CMK (cell line): Measurements from ENCODE around the gene FARSA.
"Not testable (repeated sequence)": the region's sequence is repeated elsewhere in the genome, so short reads cannot be mapped to it uniquely, and the experiment has no call there.

Experiments used
- DNase-seq: peaks from one replicate; pipeline ENCODE4 v3.0.0-alpha.2; 2010; ENCODE audit warnings: low read depth

Gene FARSA

DNA sequence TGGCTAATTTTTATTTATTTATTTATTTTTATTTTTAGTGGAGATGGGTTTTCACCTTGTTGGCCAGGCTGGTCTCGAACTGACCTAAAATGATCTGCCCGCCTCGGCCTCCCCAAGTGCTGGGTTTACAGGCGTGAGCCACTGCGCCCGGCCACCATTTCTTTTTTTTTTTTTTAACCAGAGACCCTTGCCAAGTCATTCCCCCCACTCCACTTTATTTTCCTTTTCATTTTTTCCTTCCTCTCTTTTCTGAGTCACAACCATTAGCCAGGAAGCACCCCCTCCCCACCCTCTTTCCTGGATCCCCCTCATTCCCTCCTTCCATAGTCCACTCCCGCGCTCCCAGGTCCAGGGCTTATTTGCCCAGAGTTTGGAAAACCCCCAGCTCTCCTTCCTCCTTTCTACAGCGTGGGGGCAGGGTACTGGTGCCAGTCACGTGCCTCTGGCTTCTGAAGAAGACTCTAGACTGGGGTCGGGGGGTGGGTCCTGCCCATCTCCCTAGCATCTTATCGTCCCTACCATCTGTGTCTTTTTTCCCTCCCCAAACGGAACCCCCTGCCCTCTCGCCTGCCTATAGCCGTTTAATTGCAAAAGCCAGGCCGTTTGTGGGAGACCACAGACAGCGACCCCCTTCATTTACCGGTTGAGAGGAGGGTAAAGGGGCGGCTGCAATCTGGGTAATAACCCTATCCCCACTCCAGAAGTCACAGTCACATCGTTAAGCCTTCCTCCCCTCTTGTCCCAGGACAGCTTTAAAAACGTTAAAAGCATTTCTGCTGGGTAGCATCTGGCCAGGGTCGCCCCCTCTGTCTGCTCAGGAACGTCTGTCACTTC lies 3.8 kb upstream of the FARSA start:
- DNase-seq = peak; percentile 99

DNA sequence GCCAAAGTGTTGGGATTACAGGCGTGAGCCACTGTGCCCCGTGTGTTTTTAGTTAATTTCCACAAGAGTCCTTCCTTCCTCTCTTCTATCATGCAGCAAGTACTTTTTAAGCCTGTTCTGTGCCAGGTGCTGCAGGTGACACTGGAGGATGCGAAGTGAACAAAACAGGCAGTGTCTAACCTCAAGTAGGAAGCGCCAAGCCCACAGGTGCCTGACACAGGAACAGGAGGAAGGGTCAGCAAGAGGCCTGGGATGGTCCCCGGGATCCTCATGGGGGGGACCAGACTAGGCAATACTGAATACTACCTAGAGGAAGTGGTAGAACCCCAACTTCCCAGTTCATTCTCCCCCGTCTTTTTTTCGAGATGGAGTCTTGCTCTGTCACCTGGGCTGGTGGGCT lies 3.1 kb upstream of the FARSA start:
- no peak for DNase-seq

- no peak for DNase-seq
Observed at GRCh38 chr19:12935071-12935470, 1.6 kb upstream of the FARSA start.

DNA sequence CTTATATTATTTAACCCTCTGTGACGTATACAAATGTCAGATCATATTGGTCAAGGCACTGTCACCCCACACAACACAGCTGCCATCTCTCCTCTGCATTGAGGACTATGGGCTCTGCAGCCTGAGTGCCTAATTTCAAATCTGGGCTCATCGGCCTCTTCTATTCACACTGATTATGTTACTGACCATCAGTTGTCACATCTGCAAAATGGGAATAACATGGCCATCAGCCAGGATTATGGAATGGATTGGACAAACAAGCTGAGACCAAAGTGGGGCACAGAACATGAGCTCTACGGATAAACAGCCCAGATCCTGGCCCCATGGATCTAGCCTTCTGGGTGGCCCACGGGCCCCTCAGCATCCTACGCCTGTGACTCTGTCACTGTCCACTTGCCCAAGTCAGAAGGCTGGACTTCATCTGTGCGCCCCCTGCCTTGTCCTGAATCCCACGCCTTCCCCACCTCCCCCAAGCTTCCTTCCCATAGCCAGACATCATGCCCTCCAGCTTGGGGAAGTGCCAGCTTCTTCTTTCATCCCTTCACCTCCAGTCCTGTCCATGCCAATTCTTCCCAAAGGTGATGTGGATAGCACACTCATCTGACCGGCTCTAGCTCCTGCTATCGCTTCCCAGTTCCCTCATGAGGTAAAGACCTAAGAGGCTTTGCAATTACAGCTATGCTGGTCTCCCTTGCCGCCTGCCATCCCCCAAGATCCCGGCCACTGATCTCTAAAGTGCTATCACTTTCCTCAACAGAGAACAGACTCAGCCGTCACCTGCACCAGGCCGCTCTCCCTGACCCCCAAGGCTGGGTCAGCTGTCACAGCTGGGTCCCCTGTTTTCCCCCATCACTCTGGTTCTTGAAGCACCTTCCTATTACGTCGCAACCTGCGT lies 872 bp downstream of the FARSA start:
- DNase-seq = no peak

DNA sequence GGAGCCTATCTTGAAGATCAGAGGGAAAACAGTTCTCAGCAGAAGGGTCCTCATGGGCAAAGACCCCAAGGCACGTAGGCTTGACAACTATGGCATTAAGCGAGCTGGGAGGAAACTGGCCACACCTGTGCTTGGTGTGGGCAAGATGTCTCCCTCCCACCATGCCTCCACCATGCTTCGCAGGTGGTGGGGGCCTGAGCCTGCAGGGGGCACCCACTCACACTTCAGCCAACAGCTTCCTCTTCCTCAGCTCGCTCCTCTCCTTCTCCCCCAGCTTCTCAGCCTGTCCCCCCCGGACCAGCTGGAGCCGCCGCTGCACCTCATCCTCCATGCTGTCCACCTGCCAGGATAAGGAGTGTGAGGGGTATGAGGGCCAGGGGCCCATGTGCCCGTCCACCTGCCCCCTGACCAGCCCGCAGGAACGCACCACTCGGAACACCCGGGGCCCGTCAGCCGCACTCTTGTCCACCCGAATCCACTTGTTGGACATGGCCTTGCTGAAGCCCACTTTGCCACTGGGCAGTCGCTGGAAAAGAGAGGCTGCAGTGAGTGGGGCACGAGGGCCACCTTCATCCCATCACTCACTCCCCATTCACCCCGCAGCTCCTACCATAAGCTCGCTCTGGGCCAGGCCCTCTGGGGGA lies 3.4 kb downstream of the FARSA start:
- no peak for DNase-seq

- DNase-seq = no peak
Observed at GRCh38 chr19:12924621-12925310, 8.7 kb downstream of the FARSA start.

DNA sequence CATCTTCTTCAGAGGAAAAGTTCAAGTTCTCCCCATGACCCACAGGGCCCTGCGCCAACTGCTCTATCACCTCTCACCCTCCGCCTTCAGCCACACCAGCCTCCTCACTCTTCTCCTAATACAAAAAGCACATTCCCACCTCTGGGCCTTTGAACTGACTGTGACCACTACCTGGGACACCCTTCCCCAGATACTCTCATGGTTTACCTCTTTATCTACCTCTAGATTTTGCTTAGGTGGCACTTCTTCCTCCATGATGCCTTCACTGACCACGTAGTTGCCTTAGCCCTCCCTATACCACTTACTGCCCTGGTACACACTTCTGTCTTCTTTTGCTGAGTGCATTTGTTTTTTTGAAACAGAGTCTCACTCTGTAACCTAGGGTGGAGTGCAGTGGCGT lies 10.6 kb downstream of the FARSA start:
- no peak for DNase-seq

GRCh38 chr19:12921047-12921446 lies 12.5 kb downstream of the FARSA start:
- DNase-seq = no peak

- no peak for DNase-seq
Observed at GRCh38 chr19:12918253-12918652, 15.3 kb downstream of the FARSA start.

GRCh38 chr19:12915860-12916259 lies 17.7 kb downstream of the FARSA start:
- not testable (repeated sequence) for DNase-seq

GRCh38 chr19:12913851-12914690 lies 19.4 kb downstream of the FARSA start:
- DNase-seq = peak; percentile 86

- DNase-seq = no peak
Observed at GRCh38 chr19:12913011-12913561, 20.4 kb downstream of the FARSA start.

DNA sequence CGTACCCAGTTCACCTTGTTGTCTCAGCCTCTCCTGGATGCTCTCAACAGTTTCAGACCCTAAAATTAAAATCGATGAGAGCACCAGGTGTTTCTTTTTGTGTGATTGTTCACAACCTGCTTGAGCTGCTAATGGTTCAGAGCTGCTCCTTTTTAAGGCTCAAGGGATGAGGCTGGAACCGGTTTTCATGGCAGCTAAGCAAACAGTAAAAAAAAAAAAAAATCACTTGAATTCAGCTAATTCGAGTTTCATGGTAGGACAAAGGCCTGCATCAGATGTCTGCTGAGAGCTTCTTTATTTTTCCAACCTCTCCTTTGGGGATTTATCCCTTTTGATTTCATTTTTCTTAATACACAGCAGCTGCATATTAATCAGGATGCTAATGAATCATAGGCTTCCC lies 20.9 kb downstream of the FARSA start:
- DNase-seq = no peak

- no peak for DNase-seq
Observed at GRCh38 chr19:12907166-12907565, 26.3 kb downstream of the FARSA start.

GRCh38 chr19:12899891-12900518 lies 33.5 kb downstream of the FARSA start:
- no peak for DNase-seq

- DNase-seq = no peak
Observed at GRCh38 chr19:12896460-12896859, 37.1 kb downstream of the FARSA start.

DNA sequence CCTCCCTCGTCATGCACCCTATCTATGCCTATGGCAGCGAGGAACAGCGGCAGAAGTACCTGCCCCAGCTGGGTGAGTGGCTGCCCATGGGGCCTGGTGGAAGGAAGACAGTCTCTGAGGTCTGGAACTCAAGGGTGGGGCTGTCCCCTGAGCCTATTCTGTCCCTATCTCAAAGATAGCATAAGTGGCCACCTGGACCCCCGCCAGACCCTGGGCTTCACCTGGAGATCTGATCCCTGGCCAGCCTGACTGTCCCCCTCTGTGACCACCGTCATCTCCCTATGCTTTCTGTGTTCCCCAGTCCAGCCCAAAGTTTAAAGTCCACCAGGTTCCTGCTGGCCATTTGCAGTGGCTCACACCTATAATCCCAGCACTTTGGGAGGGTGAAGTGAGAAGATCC lies 39.9 kb downstream of the FARSA start:
- DNase-seq = no peak

- DNase-seq = no peak
Observed at GRCh38 chr19:12891553-12892021, 41.9 kb downstream of the FARSA start.

DNA sequence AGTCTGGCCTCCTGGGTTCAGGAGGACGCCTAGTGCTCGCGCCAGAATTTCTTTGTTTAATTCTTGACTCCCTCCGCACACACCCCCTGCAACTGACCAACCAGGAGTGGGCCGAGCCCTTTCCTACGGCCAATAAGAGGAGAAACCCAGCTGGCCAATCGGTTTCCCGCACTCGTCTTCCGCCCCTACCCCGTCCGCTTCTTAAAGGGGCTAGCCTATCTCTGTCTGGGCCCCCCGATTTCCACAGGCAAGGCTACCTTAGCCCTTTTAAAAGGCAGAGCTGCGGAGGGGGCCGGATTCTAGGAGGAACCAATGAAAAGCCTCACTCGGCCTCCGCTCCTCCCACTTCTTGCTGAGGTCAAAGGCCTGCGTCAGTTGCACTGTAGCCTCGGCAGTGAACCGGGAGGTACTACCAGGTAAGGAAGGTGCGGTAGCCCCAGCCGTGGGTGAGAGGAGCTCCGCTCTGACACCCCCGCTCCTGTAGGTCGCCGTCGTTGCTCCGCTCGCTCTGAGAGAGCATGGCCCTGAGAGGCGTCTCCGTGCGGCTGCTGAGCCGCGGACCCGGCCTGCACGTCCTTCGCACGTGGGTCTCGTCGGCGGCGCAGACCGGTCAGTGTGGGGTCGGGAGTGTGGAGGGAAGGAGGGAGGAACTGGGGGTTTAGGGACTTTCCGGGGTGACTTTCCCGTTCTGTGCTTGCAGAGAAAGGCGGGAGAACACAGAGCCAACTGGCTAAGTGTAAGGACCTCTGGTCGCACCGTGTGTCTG lies 42.5 kb downstream of the FARSA start, which contains the start of gene GCDH:
TSS of gene GCDH (plus strand) at position 374 of the 766 bp plus-strand sequence. CDS start at position 519, 145 bp downstream.
- DNase-seq = peak; percentile 96
